ENCODE results near the gene FAM13A. TPM values are rescaled to one million over a fixed set of nuclear protein-coding genes. Genes with fewer than 3 reads are reported as not detected.

Gene FAM13A
- total and polyA plus RNA-seq, 2 of the 13 experiments (the other 11 are each of a cell fraction or from before 2014, with no cell fraction given): 1.2 to 36.2 TPM

- TF ChIP-seq ZNF367 (CRISPR knock-in tag; IDR thresholded peaks at IDR 0.05; ENCODE audit: borderline replicate concordance) (no peak), KLF6 (CRISPR knock-in tag; IDR thresholded peaks at IDR 0.05) (no peak), ZNF589 (CRISPR knock-in tag; conservative IDR thresholded peaks at IDR 0.05) (no peak), ZNF574 (CRISPR knock-in tag; IDR thresholded peaks at IDR 0.05) (peak; percentile 42; the same call in 1 of the 2 replicates), SALL2 (CRISPR knock-in tag; IDR thresholded peaks at IDR 0.05) (no peak), ZNF24 (IDR thresholded peaks at IDR 0.05) (no peak), PPARG (CRISPR knock-in tag; conservative IDR thresholded peaks at IDR 0.05) (peak; percentile 86), PAWR (CRISPR knock-in tag; IDR thresholded peaks at IDR 0.05; ENCODE audit: borderline replicate concordance) (no peak), FLYWCH1 (CRISPR knock-in tag; IDR thresholded peaks at IDR 0.05) (no peak), BCL6 (CRISPR knock-in tag; IDR thresholded peaks at IDR 0.05) (0 out of 2 replicates have a peak, but pooled peaks have one; percentile 17), RELA (CRISPR knock-in tag; IDR thresholded peaks at IDR 0.05) (no peak), ELF3 (CRISPR knock-in tag; IDR thresholded peaks at IDR 0.05) (peak; percentile 92), TRAFD1 (CRISPR knock-in tag; IDR thresholded peaks at IDR 0.05; ENCODE audit: borderline replicate concordance) (no peak), KDM3A (CRISPR knock-in tag; IDR thresholded peaks at IDR 0.05; ENCODE audit: low read depth) (no peak), CHD2 (IDR thresholded peaks at IDR 0.05; ENCODE audit: low read depth, low read length) (no peak), ZNF749 (CRISPR knock-in tag; IDR thresholded peaks at IDR 0.05; ENCODE audit: borderline replicate concordance) (no peak), ZNF10 (CRISPR knock-in tag; IDR thresholded peaks at IDR 0.05; ENCODE audit: borderline replicate concordance, low read depth) (no peak), ZNF570 (CRISPR knock-in tag; IDR thresholded peaks at IDR 0.05; ENCODE audit: borderline replicate concordance) (no peak), IKZF5 (CRISPR knock-in tag; IDR thresholded peaks at IDR 0.05) (peak; percentile 35; the same call in 1 of the 2 replicates), MEIS1 (CRISPR knock-in tag; IDR thresholded peaks at IDR 0.05; ENCODE audit: borderline replicate concordance) (no peak), ZNF713 (CRISPR knock-in tag; IDR thresholded peaks at IDR 0.05) (no peak), ZBTB49 (CRISPR knock-in tag; IDR thresholded peaks at IDR 0.05; ENCODE audit: borderline replicate concordance) (no peak)
Measured at GRCh38 chr4:88823058-88823919, 233.7 kb downstream of the FAM13A start (continued).
